Glutamatergic neuron (in vitro differentiated cells): Measurements from ENCODE around the gene POR. TPM values are rescaled to one million over a fixed set of nuclear protein-coding genes. Genes with fewer than 3 reads are reported as not detected.
"Not testable (repeated sequence)": the region's sequence is repeated elsewhere in the genome, so short reads cannot be mapped to it uniquely, and the experiment has no call there.

Experiments
- DNase-seq: peaks from one replicate; pipeline ENCODE4 v3.0.0; 2022
- H3K27ac Mint-ChIP-seq: one replicate; pipeline ENCODE4 v1.8.0; 2020; ENCODE audit warnings: mild to moderate bottlenecking, mixed read lengths, inconsistent platforms; ENCODE audit not compliant: unreplicated experiment
- H3K27me3 Mint-ChIP-seq: one replicate; pipeline ENCODE4 v1.8.0; 2020; ENCODE audit warnings: mild to moderate bottlenecking, moderate library complexity, mixed read lengths, inconsistent platforms; ENCODE audit not compliant: unreplicated experiment
- H3K36me3 Mint-ChIP-seq: one replicate; pipeline ENCODE4 v1.8.0; 2020; ENCODE audit warnings: mild to moderate bottlenecking, mixed read lengths, inconsistent platforms; ENCODE audit not compliant: unreplicated experiment
- H3K4me1 Mint-ChIP-seq: one replicate; pipeline ENCODE4 v1.8.0; 2020; ENCODE audit warnings: mild to moderate bottlenecking, low read depth, mixed read lengths, inconsistent platforms; ENCODE audit not compliant: unreplicated experiment
- H3K4me3 Mint-ChIP-seq: one replicate; pipeline ENCODE4 v1.8.0; 2020; ENCODE audit warnings: mild to moderate bottlenecking, mixed read lengths, inconsistent platforms; ENCODE audit not compliant: unreplicated experiment
- H3K9me3 Mint-ChIP-seq: one replicate; pipeline ENCODE4 v1.8.0; 2020; ENCODE audit warnings: mild to moderate bottlenecking, moderate library complexity, mixed read lengths, inconsistent platforms; ENCODE audit not compliant: unreplicated experiment
- CTCF ChIP-seq: fragments of 200-600 bp; sonication (generic); IDR thresholded peaks from one replicate; pipeline ENCODE4 v1.5.0; 2021; ENCODE audit not compliant: partially characterized antibody, unreplicated experiment
- total RNA-seq: library from RNA; stranded (reverse); fragmentation: NEBNext Ultra II Directional; extraction: Animal tissue kit (Norgen Biotek cat#: 25700); gene quantifications from one replicate; pipeline ENCODE4 v1.2.1, GENCODE V29; 2021; ENCODE audit not compliant: unreplicated experiment

The POR gene
- total RNA-seq, 1 donor from 2014 or later: 119 TPM

GRCh38 chr7:75998038-75998437, 83.1 kb downstream of the POR start:
- H3K27me3 Mint-ChIP-seq: peaks cover 2% of the 10 kb centered on the region
- no peak for DNase-seq
- peaks cover 5% of the 10 kb centered on the region for H3K36me3 Mint-ChIP-seq
- no peaks in the 10 kb centered on the region for H3K4me1 Mint-ChIP-seq
- no peak for TF ChIP-seq CTCF
- no peak overlapping the region for H3K4me3 Mint-ChIP-seq
- H3K27ac Mint-ChIP-seq: no peak overlapping the region
- H3K9me3 Mint-ChIP-seq: peaks cover 1% of the 10 kb centered on the region

- Mint-ChIP-seq H3K4me1 (no peaks in the 10 kb centered on the region), H3K9me3 (peaks cover 1% of the 10 kb centered on the region), H3K27me3 (no peaks in the 10 kb centered on the region), H3K27ac (no peak overlapping the region), H3K36me3 (peaks cover 10% of the 10 kb centered on the region), H3K4me3 (no peak overlapping the region)
- no peak for DNase-seq
- TF ChIP-seq CTCF: no peak
Observed at GRCh38 chr7:76000566-76000965, 85.6 kb downstream of the POR start.

GRCh38 chr7:76002139-76002538, 87.2 kb downstream of the POR start:
- H3K27me3 Mint-ChIP-seq: no peaks in the 10 kb centered on the region
- H3K4me1 Mint-ChIP-seq: no peaks in the 10 kb centered on the region
- H3K27ac Mint-ChIP-seq: no peak overlapping the region
- peaks cover 10% of the 10 kb centered on the region for H3K36me3 Mint-ChIP-seq
- no peak overlapping the region for H3K4me3 Mint-ChIP-seq
- peaks cover 1% of the 10 kb centered on the region for H3K9me3 Mint-ChIP-seq
- TF ChIP-seq CTCF: no peak
- no peak for DNase-seq

GRCh38 chr7:76002822-76003221, 87.9 kb downstream of the POR start:
- H3K36me3 Mint-ChIP-seq: peaks cover 10% of the 10 kb centered on the region
- no peak for TF ChIP-seq CTCF
- no peak overlapping the region for H3K27ac Mint-ChIP-seq
- H3K27me3 Mint-ChIP-seq: no peaks in the 10 kb centered on the region
- H3K4me3 Mint-ChIP-seq: no peak overlapping the region
- peaks cover 1% of the 10 kb centered on the region for H3K9me3 Mint-ChIP-seq
- H3K4me1 Mint-ChIP-seq: no peaks in the 10 kb centered on the region
- DNase-seq: no peak

- peaks cover 1% of the 10 kb centered on the region for H3K9me3 Mint-ChIP-seq
- no peaks in the 10 kb centered on the region for H3K4me1 Mint-ChIP-seq
Observed at GRCh38 chr7:76003351-76003750, 88.4 kb downstream of the POR start.

GRCh38 chr7:76005004-76005403, 90.0 kb downstream of the POR start:
- H3K36me3 Mint-ChIP-seq, H3K9me3 Mint-ChIP-seq, H3K27ac Mint-ChIP-seq, DNase-seq, H3K27me3 Mint-ChIP-seq, H3K4me3 Mint-ChIP-seq, H3K4me1 Mint-ChIP-seq: not testable (repeated sequence)

More at GRCh38 chr7:76003351-76003750, 88.4 kb downstream of the POR start:
- no peak for TF ChIP-seq CTCF
- H3K4me3 Mint-ChIP-seq: no peak overlapping the region
- H3K36me3 Mint-ChIP-seq: peaks cover 10% of the 10 kb centered on the region
- DNase-seq: no peak
- peaks cover 2% of the 10 kb centered on the region for H3K27me3 Mint-ChIP-seq
- H3K27ac Mint-ChIP-seq: no peak overlapping the region
